Transverse colon (tissue), 3 donors: Measurements from ENCODE around the gene NTRK2.

Experiments used
- POLR2A ChIP-seq: fragments of 450-650 bp; IDR thresholded peaks from one replicate; pipeline ENCODE4 v1.6.1; 2016; ENCODE audit warnings: antibody characterized with exemption, mild to moderate bottlenecking, moderate library complexity
- POLR2AphosphoS5 ChIP-seq, 3 donors: sonication (generic); formaldehyde crosslinking; IDR thresholded peaks; one replicate each; pipeline ENCODE4 v1.6.1; 2016; ENCODE audit warnings: antibody characterized with exemption in 3 of 3

GRCh38 chr9:84710701-84711397 is 41.3 kb downstream of the NTRK2 start:
- TF ChIP-seq POLR2A (no peak), POLR2AphosphoS5 (IDR thresholded peaks at IDR 0.05) (no peak)
